ENCODE results near the gene ZNF578.
"Not testable (repeated sequence)": the region's sequence is repeated elsewhere in the genome, so short reads cannot be mapped to it uniquely, and the experiment has no call there.

ZNF578 gene

DNA sequence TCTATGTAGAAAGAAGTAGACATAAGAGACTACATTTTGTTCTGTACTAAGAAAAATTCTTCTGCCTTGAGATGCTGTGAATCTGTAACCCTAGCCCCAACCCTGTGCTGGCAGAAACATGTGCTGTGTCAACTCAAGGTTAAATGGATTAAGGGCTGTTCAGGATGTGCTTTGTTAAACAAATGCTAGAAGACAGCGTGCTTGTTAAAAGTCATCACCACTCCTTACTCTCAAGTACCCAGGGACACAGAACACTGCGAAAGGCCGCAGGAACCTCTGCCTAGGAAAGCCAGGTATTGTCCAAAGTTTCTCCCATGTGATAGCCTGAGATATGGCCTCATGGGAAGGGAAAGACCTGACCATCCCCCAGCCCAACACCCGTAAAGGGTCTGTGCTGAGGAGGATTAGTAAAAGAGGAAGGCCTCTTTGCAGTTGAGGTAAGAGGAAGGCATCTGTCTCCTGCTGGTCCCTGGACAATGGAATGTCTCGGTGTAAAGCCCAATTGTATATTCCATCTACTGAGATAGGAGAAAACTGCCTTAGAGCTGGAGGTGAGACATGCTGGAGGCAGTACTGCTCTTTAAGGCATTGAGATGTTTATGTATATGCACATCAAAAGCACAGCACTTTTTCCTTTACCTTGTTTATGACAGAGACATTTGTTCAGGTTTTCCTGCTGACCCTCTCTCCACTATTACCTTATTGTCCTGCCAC, 105.5 kb downstream of the ZNF578 start:
- not testable (repeated sequence) for H3K4ac ChIP-seq (ENCODE audit: low read depth, low read length); H3K79me2 ChIP-seq (ENCODE audit: control insufficient read depth, insufficient read depth, low read length, poor library complexity); H3K9me3 ChIP-seq (ENCODE audit: insufficient read depth, low read depth, low read length); H4K8ac ChIP-seq (ENCODE audit: low read depth, low read length); H4K91ac ChIP-seq (ENCODE audit: low read depth, low read length); H3K9ac ChIP-seq (ENCODE audit: low read length); H3K23ac ChIP-seq (ENCODE audit: low read length); H3K18ac ChIP-seq (ENCODE audit: low read length); H2BK12ac ChIP-seq (ENCODE audit: low read length); H3K79me1 ChIP-seq (ENCODE audit: low read length); H2BK5ac ChIP-seq (ENCODE audit: low read depth, low read length, poor library complexity); H3K27ac ChIP-seq (ENCODE audit: low read depth, low read length); H2AK5ac ChIP-seq (ENCODE audit: low read length); H3K4me3 ChIP-seq (ENCODE audit: low read depth, low read length); H3K27me3 ChIP-seq (ENCODE audit: insufficient read depth, low read length); H3K4me1 ChIP-seq (ENCODE audit: control insufficient read depth in 1 of 2, insufficient read depth in 2 of 2, low read length in 2 of 2); H2AFZ ChIP-seq (ENCODE audit: insufficient read depth, low read length, poor library complexity); H4K12ac ChIP-seq (ENCODE audit: low read depth, low read length); H3K14ac ChIP-seq (ENCODE audit: low read length); H2BK120ac ChIP-seq (ENCODE audit: insufficient read depth, low read length, poor library complexity); H3K4me2 ChIP-seq (ENCODE audit: low read length)
- peaks cover 13 to 39% of the 10 kb centered on the region in 2 experiments for H3K36me3 ChIP-seq (ENCODE audit: control insufficient read depth in 1 of 2, insufficient read depth in 2 of 2, low read length in 2 of 2)
- DNase-seq = peak in 1 of 2 donors; percentile 32
- WGBS (ENCODE audit: extremely low coverage, insufficient coverage, insufficient read length) = no CpG with 5 or more reads among the region's 5 CpGs

DNA sequence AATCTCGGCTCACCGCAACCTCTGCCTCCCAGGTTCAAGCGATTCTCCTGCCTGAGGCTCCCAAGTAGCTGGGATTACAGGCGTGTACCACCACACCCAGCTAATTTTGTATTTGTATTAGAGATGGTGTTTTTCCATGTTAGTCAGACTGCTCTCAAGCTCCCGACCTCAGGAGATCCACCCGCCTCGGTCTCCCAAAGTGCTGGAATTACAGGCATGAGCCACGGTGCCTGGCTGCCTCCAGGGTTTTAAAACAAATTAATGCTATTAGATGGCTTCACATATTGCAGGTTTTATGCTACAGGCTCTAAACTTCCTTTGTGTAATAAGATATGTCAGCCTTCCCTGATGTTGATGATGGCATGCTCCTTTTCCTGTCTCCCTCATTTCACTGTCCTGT, 108.3 kb downstream of the ZNF578 start:
- not testable (repeated sequence) for H3K4ac ChIP-seq (ENCODE audit: low read depth, low read length); H3K4me1 ChIP-seq (ENCODE audit: control insufficient read depth in 1 of 2, insufficient read depth in 2 of 2, low read length in 2 of 2); H3K9ac ChIP-seq (ENCODE audit: low read length); H3K14ac ChIP-seq (ENCODE audit: low read length); H3K27me3 ChIP-seq (ENCODE audit: insufficient read depth, low read length); H3K79me2 ChIP-seq (ENCODE audit: control insufficient read depth, insufficient read depth, low read length, poor library complexity); H4K91ac ChIP-seq (ENCODE audit: low read depth, low read length); H4K12ac ChIP-seq (ENCODE audit: low read depth, low read length); H2BK5ac ChIP-seq (ENCODE audit: low read depth, low read length, poor library complexity); H3K27ac ChIP-seq (ENCODE audit: low read depth, low read length); H3K9me3 ChIP-seq (ENCODE audit: insufficient read depth, low read depth, low read length); H2AFZ ChIP-seq (ENCODE audit: insufficient read depth, low read length, poor library complexity); H3K4me3 ChIP-seq (ENCODE audit: low read depth, low read length); H2BK120ac ChIP-seq (ENCODE audit: insufficient read depth, low read length, poor library complexity); H3K18ac ChIP-seq (ENCODE audit: low read length); H3K4me2 ChIP-seq (ENCODE audit: low read length); H3K79me1 ChIP-seq (ENCODE audit: low read length); H2BK12ac ChIP-seq (ENCODE audit: low read length); H3K23ac ChIP-seq (ENCODE audit: low read length); H2AK5ac ChIP-seq (ENCODE audit: low read length); H4K8ac ChIP-seq (ENCODE audit: low read depth, low read length)
- DNase-seq = peak; percentile 83 to 91
- WGBS (ENCODE audit: extremely low coverage, insufficient coverage, insufficient read length) = no CpG with 5 or more reads among the region's 8 CpGs
- H3K36me3 ChIP-seq (ENCODE audit: control insufficient read depth in 1 of 2, insufficient read depth in 2 of 2, low read length in 2 of 2) = peaks cover 8 to 18% of the 10 kb centered on the region in 2 experiments
